ENCODE results near the gene SMARCD3.

The SMARCD3 gene

DNA sequence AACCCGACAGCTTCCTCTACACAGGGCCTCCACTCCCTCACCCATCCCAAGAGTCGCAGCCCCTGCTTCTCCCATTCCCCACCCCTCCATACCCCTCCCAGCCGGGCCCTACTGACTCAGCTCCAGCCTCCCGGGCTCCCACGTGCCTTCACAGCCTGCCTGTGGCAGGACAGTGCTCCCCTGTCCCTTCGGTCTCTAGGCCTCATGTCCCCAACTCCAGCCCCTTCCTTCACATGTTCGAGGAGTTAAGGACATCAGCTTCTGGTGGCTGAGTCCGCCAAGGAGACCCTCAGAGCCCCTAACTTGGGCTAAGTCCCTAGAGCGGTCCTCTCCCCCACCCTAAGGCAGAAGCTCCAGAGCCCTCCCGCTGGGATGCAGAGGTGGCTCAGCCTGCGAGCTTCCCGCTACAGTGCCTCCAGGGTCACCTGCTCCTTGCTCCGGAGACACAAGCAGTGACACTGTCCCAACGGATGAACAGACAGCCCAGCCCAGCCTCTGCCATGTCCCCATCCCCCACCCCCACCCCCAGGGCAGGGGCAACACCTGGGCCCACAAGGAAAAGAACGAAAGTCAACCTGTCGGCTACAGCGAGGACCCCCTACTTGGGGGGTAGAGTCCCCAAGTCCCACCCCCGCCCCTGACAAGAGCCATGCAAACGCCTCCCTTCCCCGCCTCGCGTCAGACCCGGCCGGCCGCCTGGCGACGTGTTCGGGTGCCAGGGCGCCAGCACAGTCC lies 716 bp downstream of the SMARCD3 start:
- H3K36me3 ChIP-seq = no peaks in the 10 kb centered on the region
- H3K27me3 ChIP-seq = peaks cover 100% of the 10 kb centered on the region
- H3K27ac ChIP-seq = no peak overlapping the region
- no peaks in the 10 kb centered on the region for H3K9me3 ChIP-seq
- peak overlapping the region in 1 of 2 experiments; percentile 47 for H3K4me3 ChIP-seq (ENCODE audit: low read depth in 1 of 2, low read length in 1 of 2)
- peaks cover 36 to 60% of the 10 kb centered on the region in 2 experiments for H3K4me1 ChIP-seq (ENCODE audit: control insufficient read depth in 1 of 2, insufficient read depth in 1 of 2, low read depth in 1 of 2, low read length in 1 of 2)
- TF ChIP-seq, protein P1, sequence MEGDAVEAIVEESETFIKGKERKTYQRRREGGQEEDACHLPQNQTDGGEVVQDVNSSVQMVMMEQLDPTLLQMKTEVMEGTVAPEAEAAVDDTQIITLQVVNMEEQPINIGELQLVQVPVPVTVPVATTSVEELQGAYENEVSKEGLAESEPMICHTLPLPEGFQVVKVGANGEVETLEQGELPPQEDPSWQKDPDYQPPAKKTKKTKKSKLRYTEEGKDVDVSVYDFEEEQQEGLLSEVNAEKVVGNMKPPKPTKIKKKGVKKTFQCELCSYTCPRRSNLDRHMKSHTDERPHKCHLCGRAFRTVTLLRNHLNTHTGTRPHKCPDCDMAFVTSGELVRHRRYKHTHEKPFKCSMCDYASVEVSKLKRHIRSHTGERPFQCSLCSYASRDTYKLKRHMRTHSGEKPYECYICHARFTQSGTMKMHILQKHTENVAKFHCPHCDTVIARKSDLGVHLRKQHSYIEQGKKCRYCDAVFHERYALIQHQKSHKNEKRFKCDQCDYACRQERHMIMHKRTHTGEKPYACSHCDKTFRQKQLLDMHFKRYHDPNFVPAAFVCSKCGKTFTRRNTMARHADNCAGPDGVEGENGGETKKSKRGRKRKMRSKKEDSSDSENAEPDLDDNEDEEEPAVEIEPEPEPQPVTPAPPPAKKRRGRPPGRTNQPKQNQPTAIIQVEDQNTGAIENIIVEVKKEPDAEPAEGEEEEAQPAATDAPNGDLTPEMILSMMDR (IDR thresholded peaks at IDR 0.05) = no peak

DNA sequence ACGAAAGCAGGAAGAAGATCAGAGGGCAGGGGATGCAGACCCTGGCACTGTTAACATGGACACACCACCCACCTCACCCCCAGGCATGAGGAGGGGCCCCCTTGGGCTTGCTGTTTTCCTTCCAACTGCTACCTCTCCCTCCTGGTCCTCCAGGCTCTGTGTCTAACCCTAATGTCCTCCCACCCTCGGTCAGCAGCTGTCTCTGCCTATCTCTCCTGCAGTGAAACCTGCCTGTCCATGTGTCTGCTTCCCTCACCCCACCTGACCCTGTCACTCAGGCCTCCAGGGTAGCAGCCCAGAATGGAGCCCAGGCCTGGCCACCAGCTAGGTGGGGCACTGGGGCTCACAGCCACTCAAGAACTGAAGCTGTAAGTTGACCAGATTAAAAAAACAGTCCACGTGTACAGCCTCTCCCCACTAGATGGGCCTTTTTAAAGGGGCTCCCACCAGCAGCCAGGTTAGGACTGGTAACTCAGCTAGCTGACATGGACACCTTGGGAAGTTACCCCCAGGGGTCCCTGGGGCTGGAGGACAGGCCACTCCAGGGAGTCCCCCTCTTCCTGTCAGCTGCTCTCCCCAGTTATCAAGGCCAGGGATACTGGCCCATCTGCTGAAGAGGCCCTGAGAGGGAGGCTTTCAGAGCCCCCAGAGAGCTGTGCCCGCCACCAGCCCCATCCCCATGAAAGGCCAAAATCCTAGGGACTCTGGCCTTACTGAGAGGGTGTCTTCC lies 1.5 kb downstream of the SMARCD3 start:
- no peak overlapping the region for H3K4me3 ChIP-seq (ENCODE audit: low read depth in 1 of 2, low read length in 1 of 2)
- H3K27me3 ChIP-seq = peaks cover 99% of the 10 kb centered on the region
- no peak overlapping the region for H3K27ac ChIP-seq
- TF ChIP-seq, protein P1 (IDR thresholded peaks at IDR 0.05) = no peak
- H3K9me3 ChIP-seq = no peaks in the 10 kb centered on the region
- peaks cover 35 to 61% of the 10 kb centered on the region in 2 experiments for H3K4me1 ChIP-seq (ENCODE audit: control insufficient read depth in 1 of 2, insufficient read depth in 1 of 2, low read depth in 1 of 2, low read length in 1 of 2)
- H3K36me3 ChIP-seq = no peaks in the 10 kb centered on the region

GRCh38 chr7:151246102-151246850 lies 2.2 kb downstream of the SMARCD3 start:
- Histone ChIP-seq H3K4me3 (ENCODE audit: low read depth in 1 of 2, low read length in 1 of 2) (no peak overlapping the region), H3K36me3 (no peaks in the 10 kb centered on the region), H3K4me1 (ENCODE audit: control insufficient read depth in 1 of 2, insufficient read depth in 1 of 2, low read depth in 1 of 2, low read length in 1 of 2) (peaks cover 34 to 55% of the 10 kb centered on the region in 2 experiments), H3K27me3 (peaks cover 91% of the 10 kb centered on the region), H3K27ac (no peak overlapping the region), H3K9me3 (no peaks in the 10 kb centered on the region)
- TF ChIP-seq, protein P1 (IDR thresholded peaks at IDR 0.05) = no peak

DNA sequence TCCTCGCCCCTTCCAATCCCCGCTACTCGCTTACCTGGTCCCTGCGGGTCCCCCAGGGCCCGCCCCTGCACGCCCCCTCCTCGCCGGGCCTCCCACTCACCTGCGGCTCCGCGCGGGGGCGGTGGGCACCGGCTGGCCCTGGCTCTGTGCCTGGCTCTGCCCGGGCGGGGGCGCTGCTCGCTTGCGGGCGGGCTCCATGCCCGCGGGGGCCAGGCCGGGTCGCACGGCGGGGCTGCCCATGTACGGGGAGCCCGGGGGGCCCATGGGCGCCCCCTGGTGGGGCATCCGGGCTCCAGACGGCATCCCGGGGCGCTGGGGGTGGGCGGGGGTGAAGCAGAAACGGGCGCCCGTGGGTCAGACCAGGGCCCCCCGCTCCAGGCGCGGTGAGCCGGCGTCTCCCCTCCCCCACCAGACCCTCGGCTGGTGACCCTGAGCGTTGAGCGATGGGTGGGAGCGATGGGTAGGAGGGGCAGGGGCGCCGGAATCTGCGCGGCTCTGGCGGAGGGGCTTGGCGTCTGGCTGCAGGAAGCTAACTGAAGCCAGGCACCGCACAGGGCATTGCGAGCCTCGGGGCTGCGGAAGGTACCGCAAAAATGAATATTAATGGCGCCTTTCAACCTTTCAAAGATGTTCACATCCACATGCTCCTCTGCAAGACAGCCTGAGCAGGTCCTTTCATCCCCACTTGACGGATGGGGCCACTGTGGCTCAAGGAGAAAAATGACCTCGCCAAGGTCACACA lies 3.0 kb downstream of the SMARCD3 start:
- H3K27me3 ChIP-seq = peaks cover 84% of the 10 kb centered on the region
- TF ChIP-seq, protein P1 (IDR thresholded peaks at IDR 0.05) = no peak
- H3K27ac ChIP-seq = no peak overlapping the region
- H3K36me3 ChIP-seq = peaks cover 4% of the 10 kb centered on the region
- H3K9me3 ChIP-seq = no peaks in the 10 kb centered on the region
- H3K4me3 ChIP-seq (ENCODE audit: low read depth in 1 of 2, low read length in 1 of 2) = peak overlapping the region; percentile 7 to 46
- H3K4me1 ChIP-seq (ENCODE audit: control insufficient read depth in 1 of 2, insufficient read depth in 1 of 2, low read depth in 1 of 2, low read length in 1 of 2) = peaks cover 34 to 55% of the 10 kb centered on the region in 2 experiments

GRCh38 chr7:151244841-151245346 lies 3.6 kb downstream of the SMARCD3 start:
- TF ChIP-seq, protein P1 (IDR thresholded peaks at IDR 0.05) = no peak
- Histone ChIP-seq H3K27me3 (peaks cover 77% of the 10 kb centered on the region), H3K4me1 (ENCODE audit: control insufficient read depth in 1 of 2, insufficient read depth in 1 of 2, low read depth in 1 of 2, low read length in 1 of 2) (peaks cover 34 to 55% of the 10 kb centered on the region in 2 experiments), H3K27ac (no peak overlapping the region), H3K9me3 (no peaks in the 10 kb centered on the region), H3K36me3 (peaks cover 10% of the 10 kb centered on the region), H3K4me3 (ENCODE audit: low read depth in 1 of 2, low read length in 1 of 2) (peak overlapping the region in 1 of 2 experiments; percentile 46)

Measured in neutrophil (primary cell).